H1 (cell line): ENCODE results near the gene CMIP. TPM values are rescaled to one million over a fixed set of nuclear protein-coding genes. Genes with fewer than 3 reads are reported as not detected.

Experiments used
- CTCF ChIA-PET: fragments of 300-600 bp; sonication (Branson Sonifier 250); formaldehyde crosslinking; loops from one replicate; lab custom pipeline; 2021; ENCODE audit not compliant: partially characterized antibody; lab: Charles Lee
- POLR2A ChIA-PET: fragments of 300-600 bp; sonication (Branson Sonifier 250); formaldehyde crosslinking; loops from one replicate; lab custom pipeline; 2021; ENCODE audit warnings: inconsistent platforms; ENCODE audit not compliant: partially characterized antibody; lab: Charles Lee
- DNase-seq, 2 experiments: peaks; one replicate each; pipeline versions ENCODE4 v3.0.0 to v3.0.0-alpha.2; 2010 to 2022; ENCODE audit warnings: low spot score in 2 of 2, low read depth in 1 of 2, mixed read lengths in 1 of 2
- FAIRE-seq: peaks from 2 replicates; lab custom pipeline; 2011; peaks lifted over from hg19 to GRCh38; lab: Jason Lieb, UNC
- H2AFZ ChIP-seq: 2 replicates; pipeline ENCODE4 v1.8.1; 2012; ENCODE audit warnings: low read length, inconsistent platforms
- H2AK5ac ChIP-seq: 2 replicates; pipeline ENCODE4 v1.6.1; 2013; ENCODE audit warnings: low read depth, low read length
- H2BK120ac ChIP-seq: replicated peaks from 2 replicates; pipeline ENCODE3; 2013; ENCODE audit warnings: low read depth, low read length, inconsistent platforms
- H2BK12ac ChIP-seq: 2 replicates; pipeline ENCODE4 v1.6.1; 2013; ENCODE audit warnings: low read depth, low read length
- H2BK15ac ChIP-seq: 2 replicates; pipeline ENCODE4 v1.6.1; 2013; ENCODE audit warnings: low read length
- H2BK20ac ChIP-seq: 2 replicates; pipeline ENCODE4 v1.6.1; 2013; ENCODE audit warnings: low read length
- H2BK5ac ChIP-seq: 2 replicates; pipeline ENCODE4 v1.6.1; 2013; ENCODE audit warnings: low read depth, low read length
- H3K14ac ChIP-seq: 2 replicates; pipeline ENCODE4 v1.6.1; 2013; ENCODE audit warnings: inconsistent platforms; ENCODE audit not compliant: insufficient read length
- H3K18ac ChIP-seq: 2 replicates; pipeline ENCODE4 v1.6.1; 2013; ENCODE audit warnings: low read length; ENCODE audit errors: extremely low read depth
- H3K23ac ChIP-seq: 2 replicates; pipeline ENCODE4 v1.6.1; 2013; ENCODE audit warnings: inconsistent platforms; ENCODE audit not compliant: insufficient read length
- H3K23me2 ChIP-seq: 2 replicates; pipeline ENCODE4 v1.6.1; 2013; ENCODE audit warnings: low read depth, low read length
- H3K27ac ChIP-seq: 2 replicates; pipeline ENCODE4 v1.6.1; 2011; ENCODE audit warnings: low read depth, low read length, inconsistent platforms
- H3K27me3 ChIP-seq, 4 experiments: replicated peaks in 1 of 4; 1 replicate in 1 of 4; 2 replicates in 3 of 4; pipeline versions ENCODE4 v1.6.1 to v1.8.1; 2011 to 2013; ENCODE audit warnings: low read length in 3 of 4, mild to moderate bottlenecking in 3 of 4, inconsistent platforms in 2 of 4, mixed read lengths in 2 of 4, moderate library complexity in 1 of 4; ENCODE audit not compliant: control insufficient read depth in 3 of 4, insufficient read depth in 3 of 4; ENCODE audit errors: extremely low read depth in 1 of 4
- H3K36me3 ChIP-seq, 4 experiments: 2 replicates each; pipeline versions ENCODE4 v1.6.1 to v1.8.1; 2011 to 2013; ENCODE audit warnings: mild to moderate bottlenecking in 4 of 4, low read length in 3 of 4, moderate library complexity in 2 of 4, control low read depth in 1 of 4, inconsistent platforms in 1 of 4; ENCODE audit not compliant: insufficient read depth in 4 of 4, control insufficient read depth in 2 of 4
- H3K4ac ChIP-seq: replicated peaks from 2 replicates; pipeline ENCODE3; 2013; ENCODE audit warnings: low read length, low read depth, mixed read lengths, inconsistent platforms; ENCODE audit not compliant: insufficient read length
- H3K4me1 ChIP-seq, 4 experiments: replicated peaks in 1 of 4; 1 replicate in 1 of 4; 2 replicates in 3 of 4; pipeline versions ENCODE4 v1.6.1 to v1.8.1; 2011 to 2013; ENCODE audit warnings: low read length in 3 of 4, inconsistent platforms in 2 of 4, mixed read lengths in 1 of 4; ENCODE audit not compliant: insufficient read depth in 4 of 4, control insufficient read depth in 3 of 4
- H3K4me2 ChIP-seq, 2 experiments: 2 replicates each; pipeline versions ENCODE4 v1.6.1 to v1.8.1; 2011 to 2013; ENCODE audit warnings: low read depth in 2 of 2, low read length in 2 of 2, control low read depth in 1 of 2, inconsistent platforms in 1 of 2, mild to moderate bottlenecking in 1 of 2; ENCODE audit not compliant: insufficient read depth in 1 of 2
- H3K4me3 ChIP-seq, 4 experiments: fragments of 200-600, 300-600 bp in 1 of 4; sonication (generic), shearing (Covaris generic), sonication (Bioruptor Twin) in 1 of 4; 2 replicates each; pipeline versions ENCODE4 v1.5.1 to v1.8.1; 2011 to 2016; ENCODE audit warnings: low read length in 4 of 4, low read depth in 3 of 4, control low read depth in 2 of 4, inconsistent platforms in 2 of 4, mild to moderate bottlenecking in 2 of 4, mixed read lengths in 1 of 4, moderate library complexity in 1 of 4; ENCODE audit not compliant: insufficient read depth in 2 of 4; ENCODE audit errors: extremely low read depth in 1 of 4
- H3K56ac ChIP-seq: replicated peaks from 2 replicates; pipeline ENCODE3; 2013; ENCODE audit warnings: low read depth, mild to moderate bottlenecking, mixed read lengths, low read length, inconsistent platforms; ENCODE audit not compliant: insufficient read length
- H3K79me1 ChIP-seq: 2 replicates; pipeline ENCODE4 v1.6.1; 2013; ENCODE audit warnings: low read depth, low read length, control low read depth
- H3K79me2 ChIP-seq, 2 experiments: 2 replicates each; pipeline versions ENCODE4 v1.6.1 to v1.8.1; 2012 to 2013; ENCODE audit warnings: low read length in 2 of 2, mild to moderate bottlenecking in 2 of 2, inconsistent platforms in 1 of 2; ENCODE audit not compliant: insufficient read depth in 2 of 2, control insufficient read depth in 1 of 2
- H3K9ac ChIP-seq, 4 experiments: replicated peaks in 1 of 4; 1 replicate in 1 of 4; 2 replicates in 3 of 4; pipeline versions ENCODE4 v1.6.1 to v1.8.1; 2011 to 2013; ENCODE audit warnings: low read depth in 3 of 4, low read length in 3 of 4, control low read depth in 2 of 4, mild to moderate bottlenecking in 2 of 4, moderate library complexity in 2 of 4, inconsistent platforms in 1 of 4; ENCODE audit errors: extremely low read depth in 1 of 4
- H3K9me3 ChIP-seq, 2 experiments: 2 replicates each; pipeline versions ENCODE4 v1.6.1 to v1.8.1; 2012 to 2013; ENCODE audit warnings: mild to moderate bottlenecking in 2 of 2, moderate library complexity in 2 of 2, control low read depth in 1 of 2, inconsistent platforms in 1 of 2, low read depth in 1 of 2, low read length in 1 of 2, mixed read lengths in 1 of 2; ENCODE audit not compliant: insufficient read depth in 2 of 2
- H4K20me1 ChIP-seq, 2 experiments: replicated peaks in 1 of 2; 2 replicates each; pipeline versions ENCODE3 to v1.8.1; 2011 to 2013; ENCODE audit warnings: inconsistent platforms in 2 of 2, low read length in 2 of 2, mild to moderate bottlenecking in 1 of 2; ENCODE audit not compliant: insufficient read depth in 2 of 2, control insufficient read depth in 1 of 2
- H4K5ac ChIP-seq: 2 replicates; pipeline ENCODE4 v1.6.1; 2013; ENCODE audit warnings: low read length, low read depth, mixed read lengths, inconsistent platforms; ENCODE audit not compliant: insufficient read length
- H4K8ac ChIP-seq: 2 replicates; pipeline ENCODE4 v1.8.0; 2013; ENCODE audit warnings: mild to moderate bottlenecking, moderate library complexity, low read length, inconsistent platforms; ENCODE audit not compliant: insufficient read depth; ENCODE audit errors: extremely low read depth
- H4K91ac ChIP-seq: replicated peaks from 2 replicates; pipeline ENCODE3; 2013; ENCODE audit warnings: low read length, mixed read lengths, inconsistent platforms; ENCODE audit not compliant: insufficient read length
- CREB1 ChIP-seq: IDR thresholded peaks from 2 replicates; pipeline ENCODE4 v1.6.1; 2012; ENCODE audit warnings: inconsistent platforms
- WGBS, 2 experiments: shearing (Covaris generic) in 1 of 2; methylation state at CpG; one replicate each; pipeline versions ENCODE4 v1.1.6 to v1.1.7; 2013 to 2015; ENCODE audit warnings: low lambda C conversion rate in 2 of 2, mixed read lengths in 2 of 2, inconsistent platforms in 1 of 2, low coverage in 1 of 2, missing lambda C conversion rate in 1 of 2; ENCODE audit not compliant: insufficient replicate concordance in 2 of 2, insufficient coverage in 1 of 2, insufficient read length in 1 of 2; ENCODE audit errors: extremely low coverage in 1 of 2, missing lambda C conversion rate in 1 of 2; 5-methylcytosine and 5-hydroxymethylcytosine counted together
- polyA plus RNA-seq, 7 experiments: library from polyadenylated mRNA; depleted of rRNA in 3 of 7; stranded (reverse) in 5 of 7; unstranded in 2 of 7; fragments of >200 nt in 5 of 7; fragments of 200-250 nt in 2 of 7; gene quantifications; 1 replicate in 5 of 7; 2 replicates in 1 of 7; 4 replicates in 1 of 7; pipeline versions ENCODE4 v1.2.1 to v1.2.3, GENCODE V29; 2011 to 2013; ENCODE audit warnings: missing spikeins in 2 of 7, mixed read lengths in 2 of 7
- total RNA-seq: library from RNA; stranded (reverse); fragmentation: NEBNext Ultra II Directional; extraction: Animal tissue kit (Norgen Biotek cat#: 25700); gene quantifications from 2 replicates; pipeline ENCODE4 v1.2.1, GENCODE V29; 2021
- TF ChIP-seq, protein P1 (sequence below): IDR thresholded peaks from 2 replicates; pipeline ENCODE4 v1.6.1; 2012; ENCODE audit warnings: inconsistent platforms
- TF ChIP-seq, protein P2 (sequence below): IDR thresholded peaks from 2 replicates; pipeline ENCODE4 v1.6.1; 2011; ENCODE audit warnings: low read depth, mild to moderate bottlenecking, low read length; ENCODE audit not compliant: insufficient read depth

CMIP gene
- total and polyA plus RNA-seq, 2 of the 8 experiments (the other 6 are each of a cell fraction or from before 2014, with no cell fraction given): 7.9 to 53.2 TPM

DNA sequence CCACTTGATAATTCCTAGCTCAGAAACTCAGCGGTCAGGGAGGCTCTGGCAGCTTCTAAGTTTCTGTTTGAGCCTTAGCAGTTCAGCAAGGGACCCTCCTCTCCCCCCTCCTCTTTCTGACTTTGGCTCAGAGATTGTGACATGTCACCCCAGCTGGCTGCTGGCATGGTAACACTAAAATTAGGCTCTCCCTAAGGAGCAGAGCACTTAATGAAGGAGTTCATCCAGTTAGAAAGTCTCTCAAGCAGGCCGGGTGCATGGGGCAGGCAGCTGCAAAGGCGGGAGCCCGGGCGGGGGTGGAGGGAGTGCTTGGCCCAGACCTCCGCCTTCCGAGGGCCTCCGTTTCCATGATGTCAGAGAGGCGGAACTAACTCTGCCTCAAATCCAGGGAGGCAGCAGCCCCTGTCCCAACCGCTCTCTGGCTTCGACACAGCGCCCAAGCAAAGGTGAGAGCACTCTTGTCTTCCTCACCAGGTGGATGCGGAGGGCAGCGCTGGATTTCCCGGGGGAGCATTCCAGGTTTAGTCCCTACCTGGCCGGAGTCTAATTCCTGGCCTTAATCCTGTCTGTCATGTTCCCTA is 206.5 kb downstream of the CMIP start:
- H2BK5ac ChIP-seq: peak overlapping the region; percentile 20; the same call in 1 of the 2 replicates
- no peak overlapping the region for H3K27ac ChIP-seq
- DNase-seq: peak in 1 of 2 experiments; percentile 71

More for the DNA sequence above, 206.5 kb downstream of the CMIP start:
- Histone ChIP-seq H3K23ac (no peak overlapping the region), H3K4me3 (no peak overlapping the region), H3K18ac (no peak overlapping the region), H2BK120ac (no peak overlapping the region), H3K36me3 (no peaks in the 10 kb centered on the region), H2BK15ac (peak overlapping the region; percentile 88), H2AFZ (no peak overlapping the region), H3K23me2 (peaks cover 2% of the 10 kb centered on the region; the same call in 1 of the 2 replicates), H2BK12ac (peak overlapping the region; percentile 33), H4K91ac (no peak overlapping the region), H3K79me1 (peaks cover 7% of the 10 kb centered on the region), H4K20me1 (peaks cover 5 to 10% of the 10 kb centered on the region in 2 experiments), H4K8ac (no peak overlapping the region), H3K4me2 (peak overlapping the region in 1 of 2 experiments; percentile 28; a peak in 1 of 4 replicates), H3K4ac (no peak overlapping the region), H3K27me3 (no peaks in the 10 kb centered on the region), H2AK5ac (peak overlapping the region; percentile 85; the same call in 1 of the 2 replicates), H3K9ac (peak overlapping the region in 2 of 4 experiments; percentile 14 to 38; a peak in 2 of 7 replicates), H4K5ac (no peak overlapping the region), H3K4me1 (peaks cover 7 to 28% (median 20%) of the 10 kb centered on the region in 4 experiments), H3K9me3 (no peaks in the 10 kb centered on the region), H2BK20ac (no peak overlapping the region), H3K79me2 (peaks cover 0 to 19% of the 10 kb centered on the region in 2 experiments; a peak in 1 of 4 replicates), H3K56ac (no peak overlapping the region), H3K14ac (no peak overlapping the region)
- TF ChIP-seq, protein P1, sequence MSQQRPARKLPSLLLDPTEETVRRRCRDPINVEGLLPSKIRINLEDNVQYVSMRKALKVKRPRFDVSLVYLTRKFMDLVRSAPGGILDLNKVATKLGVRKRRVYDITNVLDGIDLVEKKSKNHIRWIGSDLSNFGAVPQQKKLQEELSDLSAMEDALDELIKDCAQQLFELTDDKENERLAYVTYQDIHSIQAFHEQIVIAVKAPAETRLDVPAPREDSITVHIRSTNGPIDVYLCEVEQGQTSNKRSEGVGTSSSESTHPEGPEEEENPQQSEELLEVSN: peak; percentile 31; the same call in 1 of the 2 replicates
- TF ChIP-seq, protein P2, sequence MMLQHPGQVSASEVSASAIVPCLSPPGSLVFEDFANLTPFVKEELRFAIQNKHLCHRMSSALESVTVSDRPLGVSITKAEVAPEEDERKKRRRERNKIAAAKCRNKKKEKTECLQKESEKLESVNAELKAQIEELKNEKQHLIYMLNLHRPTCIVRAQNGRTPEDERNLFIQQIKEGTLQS: no peak
- peak; percentile 70 for TF ChIP-seq CREB1
- FAIRE-seq: no peak
- ChIA-PET CTCF (interaction anchor here (1.0 to 1.8 kb wide), 2 partner anchors 20 to 21 kb away, joined by 3 to 4 read pairs; no protein-coding TSS in a partner anchor), POLR2A (interaction anchor here (0.6 kb wide), 1 partner anchor 80 kb away, joined by 3 read pairs; no protein-coding TSS in a partner anchor)
- 67% methylated on average over 16 of the region's 16 CpGs; no CpG with 5 or more reads in 1 of the 2 experiments for WGBS, 2 experiments
